Lower leg skin (tissue), 4 donors: ENCODE measurements around the gene PUDP. TPM values are rescaled to one million over a fixed set of nuclear protein-coding genes. Genes with fewer than 3 reads are reported as not detected.

Experiments
- DNase-seq, 2 donors: peaks; one replicate each; pipeline ENCODE4 v3.0.0-alpha.2; 2019; ENCODE audit warnings: low spot score in 2 of 2
- H3K4me3 ChIP-seq: fragments of 200-600 bp; sonication (generic); 2 replicates; pipeline ENCODE4 v1.5.1; 2017; ENCODE audit warnings: mild to moderate bottlenecking, low read depth; ENCODE audit not compliant: poor library complexity, severe bottlenecking
- POLR2A ChIP-seq, 2 donors: fragments of 450-650 bp; IDR thresholded peaks; one replicate each; pipeline ENCODE4 v1.6.1; 2016 to 2017; ENCODE audit warnings: antibody characterized with exemption in 2 of 2, mild to moderate bottlenecking in 1 of 2, moderate library complexity in 1 of 2
- WGBS, 2 donors: methylation state at CpG; one replicate each; pipeline ENCODE4 v1.1.5; 2018; 5-methylcytosine and 5-hydroxymethylcytosine counted together
- intact Hi-C: fragments of 100-400 bp; cut with DNase I; formaldehyde crosslinking; loops from one replicate; pipeline ENCODE4 v1.15.0; 2023; ENCODE audit warnings: low total_unique reads
- total RNA-seq, 4 donors: library from RNA; depleted of rRNA; stranded (reverse); fragments of >200 nt; gene quantifications; one replicate each; pipeline ENCODE4 v1.1.0, GENCODE V29; 2016
- TF ChIP-seq, protein P1 (sequence below), 3 donors: fragments of 450-650 bp; IDR thresholded peaks; one replicate each; pipeline ENCODE4 v1.5.1; 2016; ENCODE audit warnings: antibody characterized with exemption in 3 of 3, mild to moderate bottlenecking in 3 of 3, moderate library complexity in 2 of 3

Gene PUDP
- total RNA-seq, 4 donors from 2014 or later, result 5.7 to 10.7 (median 7.9) TPM

- TF ChIP-seq, protein P1, sequence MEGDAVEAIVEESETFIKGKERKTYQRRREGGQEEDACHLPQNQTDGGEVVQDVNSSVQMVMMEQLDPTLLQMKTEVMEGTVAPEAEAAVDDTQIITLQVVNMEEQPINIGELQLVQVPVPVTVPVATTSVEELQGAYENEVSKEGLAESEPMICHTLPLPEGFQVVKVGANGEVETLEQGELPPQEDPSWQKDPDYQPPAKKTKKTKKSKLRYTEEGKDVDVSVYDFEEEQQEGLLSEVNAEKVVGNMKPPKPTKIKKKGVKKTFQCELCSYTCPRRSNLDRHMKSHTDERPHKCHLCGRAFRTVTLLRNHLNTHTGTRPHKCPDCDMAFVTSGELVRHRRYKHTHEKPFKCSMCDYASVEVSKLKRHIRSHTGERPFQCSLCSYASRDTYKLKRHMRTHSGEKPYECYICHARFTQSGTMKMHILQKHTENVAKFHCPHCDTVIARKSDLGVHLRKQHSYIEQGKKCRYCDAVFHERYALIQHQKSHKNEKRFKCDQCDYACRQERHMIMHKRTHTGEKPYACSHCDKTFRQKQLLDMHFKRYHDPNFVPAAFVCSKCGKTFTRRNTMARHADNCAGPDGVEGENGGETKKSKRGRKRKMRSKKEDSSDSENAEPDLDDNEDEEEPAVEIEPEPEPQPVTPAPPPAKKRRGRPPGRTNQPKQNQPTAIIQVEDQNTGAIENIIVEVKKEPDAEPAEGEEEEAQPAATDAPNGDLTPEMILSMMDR (IDR thresholded peaks at IDR 0.05), result no peak
- no peak for TF ChIP-seq POLR2A (IDR thresholded peaks at IDR 0.05)
- no peak overlapping the region for H3K4me3 ChIP-seq
- 70 to 88% methylated on average over 1 to 6 of the region's 6 CpGs for WGBS, 2 donors
- no peak for DNase-seq
- intact Hi-C loops, result no loop called here
These were observed 32.4 kb downstream of the PUDP start for GRCh38 chrX:7115557-7115956.

- no peak for DNase-seq
- no peak for TF ChIP-seq POLR2A (IDR thresholded peaks at IDR 0.05)
- TF ChIP-seq, protein P1 (IDR thresholded peaks at IDR 0.05), result no peak
- no peak overlapping the region for H3K4me3 ChIP-seq
- 95 to 96% methylated on average over 7 of the region's 7 CpGs for WGBS, 2 donors
- intact Hi-C loops, result no loop called here
These were observed 35.9 kb downstream of the PUDP start for GRCh38 chrX:7112071-7112470.

GRCh38 chrX:7111518-7111917, 36.4 kb downstream of the PUDP start:
- DNase-seq, result no peak
- 87 to 98% methylated on average over 5 to 6 of the region's 6 CpGs for WGBS, 2 donors
- intact Hi-C loops, result no loop called here
- no peak for TF ChIP-seq POLR2A (IDR thresholded peaks at IDR 0.05)
- TF ChIP-seq, protein P1 (IDR thresholded peaks at IDR 0.05), result no peak
- no peak overlapping the region for H3K4me3 ChIP-seq

DNA sequence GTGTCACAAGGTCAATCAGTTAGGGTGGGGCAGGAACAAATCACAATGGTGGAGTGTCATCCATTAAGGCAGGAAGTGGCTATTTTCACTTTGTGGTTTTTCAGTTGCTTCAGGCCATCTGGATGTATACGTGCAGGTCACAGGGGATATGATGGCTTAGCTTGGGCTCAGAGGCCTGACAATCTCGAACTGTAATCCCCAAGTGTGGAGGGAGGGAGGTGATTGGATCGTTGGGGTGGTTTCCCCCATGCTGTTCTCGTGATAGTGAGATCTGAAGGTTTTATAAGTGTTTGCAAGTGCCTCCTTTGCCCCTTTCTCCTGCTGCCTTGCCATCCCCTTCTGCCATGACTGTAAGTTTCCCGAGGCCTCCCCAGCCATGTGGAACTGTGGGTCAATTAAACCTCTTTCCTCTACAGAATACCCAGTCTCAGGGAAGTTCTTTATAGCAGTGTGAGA, 37.1 kb downstream of the PUDP start:
- WGBS, 2 donors, result 77 to 80% methylated on average over 5 of the region's 5 CpGs
- H3K4me3 ChIP-seq, result no peak overlapping the region
- TF ChIP-seq, protein P1 (IDR thresholded peaks at IDR 0.05), result no peak
- no peak for TF ChIP-seq POLR2A (IDR thresholded peaks at IDR 0.05)
- intact Hi-C loops, result no loop called here
- DNase-seq, result no peak

GRCh38 chrX:7109838-7110793, 37.8 kb downstream of the PUDP start:
- 88% methylated on average over 10 to 12 of the region's 12 CpGs for WGBS, 2 donors
- intact Hi-C loops, result no loop called here
- H3K4me3 ChIP-seq, result no peak overlapping the region
- no peak for DNase-seq
- TF ChIP-seq, protein P1 (IDR thresholded peaks at IDR 0.05), result no peak
- TF ChIP-seq POLR2A (IDR thresholded peaks at IDR 0.05), result no peak
